K562 (cell line): Measurements from ENCODE around the gene NHLH1. TPM values are rescaled to one million over a fixed set of nuclear protein-coding genes. Genes with fewer than 3 reads are reported as not detected.

Source experiments
- ATAC-seq: fragments of 200-7000 bp; cut with Tn5 transposase; 3 replicates; pipeline ENCODE4 v1.9.1; 2020; ENCODE audit warnings: moderate library complexity
- BruUV-seq: library from RNA; stranded (reverse); fragments of 400-500 nt; replicated peaks from 2 replicates; lab custom pipeline; 2021; lab: Mats Ljungman, UMichigan
- CTCF ChIA-PET: fragments of 300-600 bp; formaldehyde crosslinking; extraction: SDS; loops from one replicate; lab custom pipeline; 2021; ENCODE audit warnings: low intra/inter-chr PET ratio; lab: Yijun Ruan, JAX
- POLR2A ChIA-PET: fragments of 300-600, 350-650 bp; sonication (Branson Sonifier 250); formaldehyde crosslinking; extraction: SDS; loops from one replicate; lab custom pipeline; 2021; ENCODE audit warnings: antibody characterized with exemption, inconsistent platforms; lab: Yijun Ruan, JAX
- DNase-seq, 4 experiments: peaks; one replicate each; pipeline versions ENCODE4 v3.0.0 to v3.0.0-alpha.2; 2011 to 2018; ENCODE audit warnings: low spot score in 3 of 4, mixed read lengths in 3 of 4; ENCODE audit errors: extremely low read depth in 1 of 4
- FAIRE-seq: peaks from 2 replicates; lab custom pipeline; 2011; peaks lifted over from hg19 to GRCh38; lab: Jason Lieb, UNC
- H2AFZ ChIP-seq: 2 replicates; pipeline ENCODE4 v1.6.0; 2011; ENCODE audit warnings: low read depth, low read length, control low read depth, inconsistent platforms
- H3K27ac ChIP-seq: fragments of 200-600 bp; 3 replicates; pipeline ENCODE4 v1.8.0; 2011; ENCODE audit warnings: low read depth, mild to moderate bottlenecking, control low read depth, inconsistent platforms, low read length, moderate library complexity, mixed read lengths; ENCODE audit errors: extremely low read depth
- H3K27me3 ChIP-seq, 2 experiments: fragments of 300-600 bp in 1 of 2; 2 replicates in 1 of 2; 3 replicates in 1 of 2; pipeline versions ENCODE4 v1.6.0 to v1.8.0; 2011; ENCODE audit warnings: inconsistent platforms in 2 of 2, low read length in 2 of 2, mild to moderate bottlenecking in 1 of 2, mixed read lengths in 1 of 2, moderate library complexity in 1 of 2; ENCODE audit not compliant: control insufficient read depth in 2 of 2, insufficient read depth in 2 of 2
- H3K36me3 ChIP-seq: fragments of 300-600 bp; 3 replicates; pipeline ENCODE4 v1.8.0; 2011; ENCODE audit warnings: mild to moderate bottlenecking, low read length, inconsistent platforms; ENCODE audit not compliant: control insufficient read depth, insufficient read depth
- H3K4me1 ChIP-seq, 2 experiments: fragments of 200-600 bp in 1 of 2; replicated peaks in 1 of 2; 2 replicates in 1 of 2; 3 replicates in 1 of 2; pipeline versions ENCODE4 v1.5.1 to v1.8.0; 2011; ENCODE audit warnings: inconsistent platforms in 2 of 2, low read length in 2 of 2, mild to moderate bottlenecking in 1 of 2, mixed read lengths in 1 of 2, moderate library complexity in 1 of 2; ENCODE audit not compliant: control insufficient read depth in 2 of 2, insufficient read depth in 2 of 2
- H3K4me2 ChIP-seq: 2 replicates; pipeline ENCODE4 v1.6.1; 2011; ENCODE audit warnings: low read length, control low read depth, inconsistent platforms, mixed read lengths; ENCODE audit not compliant: insufficient read depth
- H3K4me3 ChIP-seq: fragments of 200-600 bp; sonication (generic), shearing (Covaris generic); 2 replicates; pipeline ENCODE4 v1.5.1; 2016; ENCODE audit warnings: control low read depth, inconsistent platforms
- H3K79me2 ChIP-seq: fragments of 200-600 bp; 3 replicates; pipeline ENCODE4 v1.8.0; 2011; ENCODE audit warnings: low read length, inconsistent platforms; ENCODE audit not compliant: control insufficient read depth, insufficient read depth
- H3K9ac ChIP-seq, 2 experiments: 2 replicates each; pipeline versions ENCODE4 v1.6.0 to v1.6.1; 2011; ENCODE audit warnings: low read depth in 2 of 2, low read length in 2 of 2, control low read depth in 1 of 2, inconsistent platforms in 1 of 2, mild to moderate bottlenecking in 1 of 2, mixed read lengths in 1 of 2; ENCODE audit not compliant: insufficient read depth in 1 of 2
- H3K9me1 ChIP-seq: one replicate; pipeline ENCODE4 v1.6.0; 2011; ENCODE audit warnings: inconsistent platforms, mild to moderate bottlenecking, low read length, moderate library complexity; ENCODE audit not compliant: control insufficient read depth, insufficient read depth
- H3K9me3 ChIP-seq: replicated peaks from 2 replicates; pipeline ENCODE4 v1.5.1; 2011; ENCODE audit warnings: low read depth, low read length, inconsistent platforms; ENCODE audit not compliant: control insufficient read depth, insufficient read depth
- H4K20me1 ChIP-seq: replicated peaks from 2 replicates; pipeline ENCODE4 v1.6.1; 2011; ENCODE audit warnings: low read length, inconsistent platforms, mixed read lengths; ENCODE audit not compliant: control insufficient read depth, insufficient read depth
- HMBOX1 ChIP-seq: sonication (generic); IDR thresholded peaks from 2 replicates; pipeline ENCODE4 v1.6.1; 2016
- RFX1 ChIP-seq: fragments of 450-650 bp; IDR thresholded peaks from 2 replicates; pipeline ENCODE4 v1.6.1; 2016; ENCODE audit warnings: mild to moderate bottlenecking, moderate library complexity
- WGBS: fragments of 100-300 bp; shearing (Covaris generic); methylation state at CpG from one replicate; pipeline ENCODE4 v1.1.6; 2016; ENCODE audit warnings: low coverage, mixed read lengths; ENCODE audit not compliant: insufficient coverage; ENCODE audit errors: missing lambda C conversion rate; 5-methylcytosine and 5-hydroxymethylcytosine counted together
- in situ Hi-C: fragments of 300-500 bp; cut with MboI; formaldehyde crosslinking; loops from 4 replicates; pipeline ENCODE4 v1.15.0; 2018; ENCODE audit warnings: inconsistent platforms, mixed read lengths
- intact Hi-C: fragments of 100-400 bp; cut with micrococcal nuclease; formaldehyde crosslinking; loops from 2 replicates; pipeline ENCODE4 v1.14.2; 2022
- polyA plus RNA-seq, 8 experiments: library from polyadenylated mRNA; depleted of rRNA in 4 of 8; stranded (reverse) in 5 of 8; unstranded in 3 of 8; fragments of >200 nt; fragmentation: Nextera tagmentation in 2 of 8; fragmentation: Illumina TruSeq in 1 of 8; extraction: Ambion mirVana in 2 of 8; extraction: Trizol in 1 of 8; gene quantifications; 2 replicates each; pipeline versions ENCODE4 v1.2.1 to v1.2.3, GENCODE V29; 2011 to 2014; ENCODE audit warnings: inconsistent platforms in 1 of 8, missing spikeins in 1 of 8
- total RNA-seq, 7 experiments: library from RNA; depleted of rRNA in 6 of 7; stranded (reverse); fragments of >200 nt in 6 of 7; fragmentation: Illumina TruSeq in 2 of 7; extraction: Trizol in 2 of 7; gene quantifications; 2 replicates each; pipeline versions ENCODE4 v1.2.1 to v1.2.3, GENCODE V29; 2011 to 2021; ENCODE audit warnings: low replicate concordance in 1 of 7

Gene NHLH1
- total and polyA plus RNA-seq, 9 of the 15 experiments (the other 6 are each of a cell fraction or from before 2014, with no cell fraction given), result 0.09 to 1.3 (median 0.35) TPM; not detected in 1

GRCh38 chr1:160410406-160411005, 43.6 kb downstream of the NHLH1 start:
- in situ Hi-C loops, result no loop called here
- no peaks in the 10 kb centered on the region for H3K9me3 ChIP-seq
- 48% methylated on average over 15 of the region's 19 CpGs for WGBS
- H3K9ac ChIP-seq, result no peak overlapping the region
- no peaks in the 10 kb centered on the region for H3K79me2 ChIP-seq
- no peaks in the 10 kb centered on the region for H4K20me1 ChIP-seq
- no peaks in the 10 kb centered on the region for H3K9me1 ChIP-seq
- no peak overlapping the region for H3K4me3 ChIP-seq
- no peak overlapping the region for H3K27ac ChIP-seq
- no peaks in the 10 kb centered on the region; the same call in 2 of the 3 replicates for H3K36me3 ChIP-seq
- no TSS peak for BruUV-seq
- ChIA-PET CTCF (no interaction called here), POLR2A (interaction anchor here (0.5 to 1.3 kb wide), 3 partner anchors 11 to 297 kb away, joined by 3 read pairs; no protein-coding TSS in a partner anchor)
- no peaks in the 10 kb centered on the region; a peak in 1 of 5 replicates for H3K27me3 ChIP-seq
- no peak overlapping the region for H3K4me2 ChIP-seq
- no peak for FAIRE-seq
- H2AFZ ChIP-seq, result no peak overlapping the region
- no peak for ATAC-seq
- TF ChIP-seq HMBOX1 (no peak), RFX1 (peak; percentile 78)
- TF ChIP-seq, all 486 proteins: peak for 1
- no peak for DNase-seq
- intact Hi-C loops, result no loop called here
- peaks cover 9 to 11% of the 10 kb centered on the region in 2 experiments; a peak in 4 of 5 replicates for H3K4me1 ChIP-seq
